ENCODE results near the gene PROK2.

GRCh38 chr3:71810056-71810455 is 25.1 kb upstream of the PROK2 start:
- no peak for TF ChIP-seq CTCF (IDR thresholded peaks at IDR 0.05)
- no peak for TF ChIP-seq POLR2A (IDR thresholded peaks at IDR 0.05)

Measured in right lobe of liver (tissue), 4 donors.